ENCODE results near the gene ST8SIA6. TPM values are rescaled to one million over a fixed set of nuclear protein-coding genes. Genes with fewer than 3 reads are reported as not detected.
"Not testable (repeated sequence)": the region's sequence is repeated elsewhere in the genome, so short reads cannot be mapped to it uniquely, and the experiment has no call there.

ST8SIA6 gene
- total RNA-seq, 1 experiment from 2014 or later = 0.14 TPM

GRCh38 chr10:17443707-17444387, 10.5 kb downstream of the ST8SIA6 start:
- H3K27me3 Mint-ChIP-seq (ENCODE audit: unreplicated experiment) = no peaks in the 10 kb centered on the region
- DNase-seq = no peak
- intact Hi-C loops (cut with micrococcal nuclease; ENCODE audit: unreplicated experiment) = no loop called here
- peaks cover 2% of the 10 kb centered on the region for H3K9me3 Mint-ChIP-seq (ENCODE audit: low read depth, unreplicated experiment)
- H3K27ac Mint-ChIP-seq (ENCODE audit: unreplicated experiment) = no peak overlapping the region
- CTCF ChIA-PET = interaction anchor here (0.6 kb wide), 1 partner anchor 9 kb away, joined by 3 read pairs; no protein-coding TSS in a partner anchor
- H3K4me1 Mint-ChIP-seq (ENCODE audit: low read depth, unreplicated experiment) = peaks cover 17% of the 10 kb centered on the region
- no TSS peak for BruUV-seq (replicated peaks)
- no peak for TF ChIP-seq CTCF (IDR thresholded peaks at IDR 0.05; ENCODE audit: unreplicated experiment)
- H3K36me3 Mint-ChIP-seq (ENCODE audit: insufficient read depth, unreplicated experiment) = no peaks in the 10 kb centered on the region
- no peak overlapping the region for H3K4me3 Mint-ChIP-seq (ENCODE audit: low read depth, unreplicated experiment)

- no TSS peak for BruUV-seq (replicated peaks)
- Mint-ChIP-seq H3K9me3 (ENCODE audit: low read depth, unreplicated experiment) (no peaks in the 10 kb centered on the region), H3K4me1 (ENCODE audit: low read depth, unreplicated experiment) (no peaks in the 10 kb centered on the region)
These were observed 15.8 kb downstream of the ST8SIA6 start for GRCh38 chr10:17438583-17438982.

GRCh38 chr10:17436578-17436977, 17.8 kb downstream of the ST8SIA6 start:
- H3K9me3 Mint-ChIP-seq (ENCODE audit: low read depth, unreplicated experiment); intact Hi-C loops (cut with micrococcal nuclease; ENCODE audit: unreplicated experiment): not testable (repeated sequence)

More at GRCh38 chr10:17438583-17438982, 15.8 kb downstream of the ST8SIA6 start:
- Mint-ChIP-seq H3K27me3 (ENCODE audit: unreplicated experiment) (no peaks in the 10 kb centered on the region), H3K36me3 (ENCODE audit: insufficient read depth, unreplicated experiment) (no peaks in the 10 kb centered on the region), H3K27ac (ENCODE audit: unreplicated experiment) (no peak overlapping the region), H3K4me3 (ENCODE audit: low read depth, unreplicated experiment) (no peak overlapping the region)
- DNase-seq = no peak
- intact Hi-C loops (cut with micrococcal nuclease; ENCODE audit: unreplicated experiment) = no loop called here
- no peak for TF ChIP-seq CTCF (IDR thresholded peaks at IDR 0.05; ENCODE audit: unreplicated experiment)
- CTCF ChIA-PET = interaction anchor here (1.5 kb wide), 1 partner anchor 9 kb away, joined by 4 read pairs; no protein-coding TSS in a partner anchor

GRCh38 chr10:17435953-17436352, 18.4 kb downstream of the ST8SIA6 start:
- H3K4me1 Mint-ChIP-seq (ENCODE audit: low read depth, unreplicated experiment) = peaks cover 4% of the 10 kb centered on the region
- H3K9me3 Mint-ChIP-seq (ENCODE audit: low read depth, unreplicated experiment) = no peaks in the 10 kb centered on the region
- CTCF ChIA-PET = interaction anchor here (1.0 kb wide), 1 partner anchor 146 kb away, joined by 3 read pairs; no protein-coding TSS in a partner anchor
- no TSS peak for BruUV-seq (replicated peaks)
- H3K36me3 Mint-ChIP-seq (ENCODE audit: insufficient read depth, unreplicated experiment) = no peaks in the 10 kb centered on the region
- peaks cover 9% of the 10 kb centered on the region for H3K27me3 Mint-ChIP-seq (ENCODE audit: unreplicated experiment)
- TF ChIP-seq CTCF (IDR thresholded peaks at IDR 0.05; ENCODE audit: unreplicated experiment) = no peak
- DNase-seq = no peak
- intact Hi-C loops (cut with micrococcal nuclease; ENCODE audit: unreplicated experiment) = no loop called here
- H3K4me3 Mint-ChIP-seq (ENCODE audit: low read depth, unreplicated experiment) = no peak overlapping the region
- H3K27ac Mint-ChIP-seq (ENCODE audit: unreplicated experiment) = no peak overlapping the region

More at GRCh38 chr10:17436578-17436977, 17.8 kb downstream of the ST8SIA6 start:
- BruUV-seq (replicated peaks); H3K4me1 Mint-ChIP-seq (ENCODE audit: low read depth, unreplicated experiment); H3K4me3 Mint-ChIP-seq (ENCODE audit: low read depth, unreplicated experiment); H3K27me3 Mint-ChIP-seq (ENCODE audit: unreplicated experiment); H3K36me3 Mint-ChIP-seq (ENCODE audit: insufficient read depth, unreplicated experiment); CTCF ChIA-PET; DNase-seq; H3K27ac Mint-ChIP-seq (ENCODE audit: unreplicated experiment): not testable (repeated sequence)

- intact Hi-C loops (cut with micrococcal nuclease; ENCODE audit: unreplicated experiment) = no loop called here
- H3K27me3 Mint-ChIP-seq (ENCODE audit: unreplicated experiment) = peaks cover 15% of the 10 kb centered on the region
- no TSS peak for BruUV-seq (replicated peaks)
- no peak overlapping the region for H3K27ac Mint-ChIP-seq (ENCODE audit: unreplicated experiment)
- peaks cover 9% of the 10 kb centered on the region for H3K4me1 Mint-ChIP-seq (ENCODE audit: low read depth, unreplicated experiment)
- H3K9me3 Mint-ChIP-seq (ENCODE audit: low read depth, unreplicated experiment) = no peaks in the 10 kb centered on the region
- CTCF ChIA-PET = interaction anchor here (1.0 kb wide), 1 partner anchor 146 kb away, joined by 3 read pairs; no protein-coding TSS in a partner anchor
- no peak for TF ChIP-seq CTCF (IDR thresholded peaks at IDR 0.05; ENCODE audit: unreplicated experiment)
- no peaks in the 10 kb centered on the region for H3K36me3 Mint-ChIP-seq (ENCODE audit: insufficient read depth, unreplicated experiment)
- no peak for DNase-seq
- H3K4me3 Mint-ChIP-seq (ENCODE audit: low read depth, unreplicated experiment) = no peak overlapping the region
These were observed 19.2 kb downstream of the ST8SIA6 start for GRCh38 chr10:17435187-17435586.
